Central memory CD4-positive, alpha-beta T cell (primary cell): ENCODE data around the gene RPS6KA5.
"Not testable (repeated sequence)": the region's sequence is repeated elsewhere in the genome, so short reads cannot be mapped to it uniquely, and the experiment has no call there.

ENCODE experiments used
- DNase-seq: peaks from one replicate; pipeline ENCODE4 v3.0.0; 2022

Gene RPS6KA5

DNA sequence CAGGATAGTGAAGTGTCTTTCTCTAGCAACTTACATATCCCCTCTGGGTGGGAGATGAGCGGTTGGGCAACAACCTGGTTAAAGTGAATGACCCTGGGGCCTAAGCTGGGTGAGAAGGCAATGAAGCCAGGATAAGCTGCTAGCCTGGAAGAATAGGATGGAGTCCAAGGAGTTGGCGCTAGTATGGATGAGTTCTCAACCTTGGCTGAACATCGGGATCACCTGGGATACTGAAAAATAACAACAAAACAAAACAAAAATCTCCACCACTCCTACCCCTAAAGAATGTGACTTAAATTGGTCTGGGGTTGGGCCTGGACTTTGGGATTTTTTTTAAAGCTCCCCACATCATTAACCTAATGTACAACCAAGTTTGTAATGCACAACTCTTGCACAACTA, 4.8 kb upstream of the RPS6KA5 start:
- no peak for DNase-seq

- peak; percentile 70 for DNase-seq
Observed at GRCh38 chr14:91063119-91063518, 2.7 kb upstream of the RPS6KA5 start.

- no peak for DNase-seq
Observed at GRCh38 chr14:91062600-91062999, 2.2 kb upstream of the RPS6KA5 start.

DNA sequence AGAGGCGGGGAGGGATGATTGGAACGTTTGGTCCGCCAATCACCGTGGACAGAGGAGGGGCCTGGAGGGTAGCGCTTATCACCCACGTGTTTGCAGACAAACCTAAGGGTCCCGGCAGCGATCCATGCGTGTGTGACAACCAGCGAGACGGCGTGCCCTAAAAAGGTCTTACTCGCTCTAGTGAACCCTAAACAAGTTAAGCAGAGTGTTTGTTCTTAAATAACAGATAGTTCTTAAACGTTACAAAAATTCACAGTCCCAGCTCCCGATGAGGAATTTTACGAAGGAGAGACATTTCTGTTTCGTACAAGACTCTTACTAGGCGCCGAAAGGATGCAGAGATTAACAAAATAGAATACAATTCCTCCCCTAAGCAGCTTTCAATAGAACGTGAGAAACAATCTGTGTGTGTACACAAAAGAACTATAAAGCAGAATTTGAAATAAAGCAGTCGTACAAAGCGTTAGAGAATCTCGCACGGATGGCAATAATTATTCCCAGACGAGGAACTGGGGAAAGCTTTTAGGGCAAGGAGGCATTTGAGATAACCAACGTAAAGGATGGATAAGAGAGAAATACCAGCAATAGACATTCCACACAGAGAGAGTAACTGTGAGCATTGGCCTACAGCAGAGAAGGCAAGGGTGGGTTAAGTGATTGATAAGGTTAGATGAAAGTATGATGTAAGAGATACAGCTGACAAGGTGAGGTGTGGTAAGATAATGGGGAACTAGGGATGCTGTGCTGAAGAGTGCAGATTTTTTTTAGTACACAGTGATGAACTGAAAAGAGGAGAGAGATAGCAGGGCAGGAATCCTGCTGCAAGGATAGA, 831 bp upstream of the RPS6KA5 start:
- no peak for DNase-seq

DNA sequence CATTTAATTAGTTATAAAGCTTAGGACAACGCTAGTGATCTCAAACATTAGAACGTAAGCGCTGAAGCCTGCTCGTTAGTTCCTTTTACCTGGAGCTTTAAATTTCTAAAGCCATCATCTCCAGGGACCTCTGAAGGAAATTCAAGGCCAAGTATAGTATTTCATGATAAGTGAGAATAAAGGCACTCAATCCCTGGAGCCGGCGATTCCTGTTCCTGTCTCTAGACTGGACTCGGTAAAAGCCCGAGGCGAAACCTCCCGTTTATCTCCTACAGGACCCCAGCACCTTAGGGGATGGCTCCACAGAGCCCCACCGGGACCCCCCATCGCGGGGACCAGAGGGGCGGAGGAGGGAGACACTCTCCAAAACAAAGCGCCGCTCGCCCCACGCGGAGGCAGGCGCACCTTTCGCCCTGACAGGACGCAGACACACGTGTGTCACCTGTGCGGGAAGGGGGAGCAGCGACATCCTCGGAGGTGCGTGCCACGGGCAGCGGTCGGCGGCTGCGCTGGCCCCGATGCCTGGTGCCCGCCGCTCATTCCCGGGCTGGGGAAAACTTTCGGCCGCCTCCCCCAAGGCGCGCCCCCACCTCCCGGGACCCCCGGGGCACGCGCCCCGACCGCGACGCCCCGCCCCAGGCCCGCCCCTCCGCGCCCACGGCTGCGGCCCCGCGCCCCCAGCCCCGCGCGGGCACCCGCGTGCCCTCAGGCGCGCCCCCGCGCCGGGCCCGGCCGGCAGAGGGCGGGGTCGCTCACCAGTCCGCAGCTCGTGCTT, 678 bp downstream of the RPS6KA5 start:
- DNase-seq: peak; percentile 61

DNA sequence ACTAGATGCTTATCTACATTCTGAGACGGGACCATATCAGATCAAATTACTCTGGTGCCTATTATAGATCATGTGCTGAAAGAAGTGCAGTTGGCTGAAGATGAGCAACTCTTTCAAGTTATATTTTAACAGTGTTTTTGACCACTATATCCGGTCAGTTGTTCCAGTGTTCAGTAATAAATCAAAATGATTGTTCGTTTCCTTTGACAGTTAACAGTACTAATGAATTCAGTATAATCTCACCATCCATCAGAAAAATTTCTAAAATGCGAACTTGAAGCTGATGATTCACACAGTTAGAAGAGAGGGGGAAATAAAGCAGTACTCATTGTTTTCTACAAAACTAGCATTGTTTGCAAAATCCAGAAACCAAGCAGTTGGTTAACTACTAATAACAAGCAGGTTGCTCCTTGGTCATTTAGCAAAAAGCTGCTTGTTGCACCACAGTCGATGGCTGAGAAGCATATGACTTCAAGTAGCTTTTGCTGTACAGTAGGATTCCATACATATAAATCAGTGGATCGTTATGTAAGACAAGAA, 2.3 kb downstream of the RPS6KA5 start:
- no peak for DNase-seq

GRCh38 chr14:91056361-91056760, 4.1 kb downstream of the RPS6KA5 start:
- DNase-seq: no peak

GRCh38 chr14:91055016-91055415, 5.4 kb downstream of the RPS6KA5 start:
- DNase-seq: no peak

GRCh38 chr14:91048676-91049075, 11.8 kb downstream of the RPS6KA5 start:
- DNase-seq: no peak

DNA sequence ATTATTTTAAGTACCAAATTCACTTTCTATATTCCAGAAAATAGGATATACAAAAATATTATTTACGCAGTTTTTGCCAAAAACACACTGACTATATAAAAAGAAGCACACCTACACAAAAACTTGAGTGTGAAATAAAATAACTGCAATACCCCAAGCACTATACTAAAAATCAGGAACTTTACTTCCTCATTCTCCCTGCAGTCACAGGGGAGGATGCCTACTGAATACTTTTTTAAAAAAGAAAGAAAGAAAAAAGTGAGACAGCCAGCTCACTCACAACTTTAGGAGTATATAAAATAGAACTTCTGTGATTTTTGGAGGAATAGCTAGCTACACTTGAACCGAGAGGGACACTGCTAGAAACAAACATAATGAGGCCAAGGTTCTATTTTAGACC, 12.2 kb downstream of the RPS6KA5 start:
- no peak for DNase-seq

GRCh38 chr14:91047174-91047753, 13.2 kb downstream of the RPS6KA5 start:
- DNase-seq: no peak

DNA sequence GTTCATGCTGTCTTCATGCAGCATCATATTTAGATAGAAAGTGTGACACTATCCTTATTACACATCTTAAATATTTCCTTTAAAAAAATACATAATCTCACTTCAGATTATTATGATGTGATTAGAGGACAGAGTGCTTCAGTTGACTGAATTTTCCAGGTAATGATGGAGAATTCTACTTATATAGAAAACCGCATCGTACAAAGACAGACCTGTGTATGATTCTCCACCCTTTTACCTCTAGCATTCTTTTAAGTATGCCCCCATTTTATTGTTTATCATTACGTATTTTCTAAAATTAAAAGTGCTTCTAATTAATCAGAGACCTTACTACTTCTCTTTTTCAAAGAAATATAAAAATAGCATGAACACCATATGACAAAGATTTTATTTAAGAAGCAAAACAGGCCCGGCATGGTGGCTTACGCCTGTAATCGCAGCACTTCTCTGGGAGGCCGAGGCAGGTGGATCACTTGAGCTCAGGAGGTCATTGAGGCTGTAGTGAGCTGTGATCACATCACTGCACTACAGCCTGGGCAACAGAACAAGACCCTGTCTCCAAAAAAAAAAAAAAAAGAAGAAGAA, 13.9 kb downstream of the RPS6KA5 start:
- no peak for DNase-seq

- no peak for DNase-seq
Observed at GRCh38 chr14:91041450-91041849, 19.0 kb downstream of the RPS6KA5 start.

DNA sequence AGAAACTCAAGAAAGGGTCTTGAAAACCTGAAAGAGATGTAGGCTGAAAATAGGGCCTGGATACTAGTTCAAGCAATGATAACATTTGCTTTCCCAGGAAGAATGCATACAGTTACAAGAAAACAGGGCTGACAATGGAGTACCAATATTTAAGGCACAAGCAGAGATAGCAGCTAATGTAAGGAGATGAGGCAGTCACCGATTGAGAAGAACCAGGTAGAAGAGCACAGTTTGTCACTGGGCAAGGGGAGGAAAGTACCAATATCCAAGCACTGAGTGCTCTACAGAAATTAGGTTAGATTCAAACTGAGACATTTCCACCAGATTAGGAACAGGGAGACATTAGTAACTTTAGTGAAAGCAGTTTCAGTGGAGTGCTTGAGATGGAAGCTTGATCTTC, 19.9 kb downstream of the RPS6KA5 start:
- DNase-seq: no peak

GRCh38 chr14:91038439-91038838, 22.0 kb downstream of the RPS6KA5 start:
- DNase-seq: no peak

- DNase-seq: no peak
Observed at GRCh38 chr14:91036741-91037469, 23.5 kb downstream of the RPS6KA5 start.

GRCh38 chr14:91035855-91036254, 24.6 kb downstream of the RPS6KA5 start:
- no peak for DNase-seq

DNA sequence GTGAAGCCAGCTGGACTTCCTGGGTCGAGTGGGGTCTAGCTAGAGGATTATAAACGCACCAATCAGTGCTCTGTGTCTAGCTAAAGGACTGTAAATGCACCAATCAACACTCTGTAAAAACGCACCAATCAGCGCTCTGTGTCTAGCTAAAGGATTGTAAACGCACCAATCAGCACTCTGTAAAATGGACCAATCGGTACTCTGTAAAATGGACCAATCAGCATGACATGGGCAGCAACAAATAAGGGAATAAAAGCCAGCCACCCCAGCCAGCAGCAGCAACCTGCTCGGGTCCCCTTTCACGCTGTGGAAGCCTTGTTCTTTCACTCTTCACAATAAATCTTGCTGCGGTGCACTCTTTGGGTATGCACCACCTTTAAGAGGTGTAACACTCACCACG, 26.1 kb downstream of the RPS6KA5 start:
- DNase-seq: not testable (repeated sequence)

- no peak for DNase-seq
Observed at GRCh38 chr14:91032248-91032647, 28.2 kb downstream of the RPS6KA5 start.

- DNase-seq: no peak
Observed at GRCh38 chr14:91031666-91032065, 28.8 kb downstream of the RPS6KA5 start.

DNA sequence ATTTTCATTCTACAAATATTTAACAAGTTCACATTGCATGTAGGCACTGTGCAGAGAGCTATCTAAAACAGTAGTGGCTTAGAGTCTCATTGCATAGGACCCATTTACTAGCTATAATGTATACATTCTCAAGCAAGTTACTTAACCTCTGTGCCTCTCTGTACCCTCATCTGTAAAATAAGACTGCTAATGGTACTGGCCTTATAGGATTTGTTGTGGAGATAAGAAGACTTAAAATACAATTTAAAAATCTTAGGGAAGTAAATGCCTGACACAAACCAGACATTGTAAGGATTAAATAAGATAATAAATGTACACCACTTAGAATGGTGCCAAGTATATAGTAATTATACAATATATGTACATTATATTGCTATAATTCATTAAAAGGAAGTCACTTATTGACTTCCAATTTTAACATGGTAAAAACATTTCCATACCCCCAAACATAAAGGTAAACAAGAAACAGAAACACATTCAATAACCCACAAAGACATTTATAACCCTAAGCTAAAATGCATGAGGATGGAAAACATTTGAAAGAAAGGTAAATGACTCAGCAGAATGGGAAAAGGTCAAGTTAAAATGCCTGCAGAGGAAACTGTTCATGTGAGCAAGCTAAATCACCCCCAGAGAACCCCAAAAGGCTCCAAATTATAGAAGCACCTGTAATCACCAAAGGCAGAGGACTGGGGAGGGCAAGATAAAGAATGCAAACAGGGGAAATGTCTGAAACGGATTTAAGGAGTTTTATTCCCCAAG, 30.8 kb downstream of the RPS6KA5 start:
- no peak for DNase-seq

DNA sequence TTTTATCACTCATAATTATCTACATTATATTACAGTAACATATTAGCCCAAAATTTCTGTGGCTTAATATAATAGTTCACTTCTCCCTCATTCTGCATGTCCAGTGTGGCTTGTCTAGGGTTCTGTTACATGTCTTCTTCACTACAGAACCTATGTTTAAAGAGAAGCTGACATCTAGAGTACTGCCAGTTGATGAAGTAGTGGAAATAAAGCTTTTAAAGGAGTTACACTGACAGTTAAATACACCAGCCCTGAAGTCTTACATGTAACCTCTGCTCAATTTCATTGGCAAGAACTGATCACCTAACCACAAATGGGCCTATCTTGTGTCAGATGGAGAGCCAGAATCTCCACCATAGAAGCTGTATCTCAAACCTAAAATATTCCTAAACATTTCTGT, 32.9 kb downstream of the RPS6KA5 start:
- no peak for DNase-seq
